Glomerular visceral epithelial cell (primary cell): ENCODE data around the gene FAM131A.
A peak's percentile ranks its signal among the peaks of the same experiment; 100 is the strongest.

Experiments
- DNase-seq: peaks from one replicate; pipeline ENCODE4 v3.0.0-alpha.2; 2016; ENCODE audit errors: extremely low spot score

The FAM131A gene

GRCh38 chr3:184316792-184317191 is 20.6 kb upstream of the FAM131A start:
- no peak for DNase-seq

- no peak for DNase-seq
These were observed 20.2 kb upstream of the FAM131A start for GRCh38 chr3:184317201-184317600.

GRCh38 chr3:184320104-184320445 is 17.3 kb upstream of the FAM131A start:
- DNase-seq = peak; percentile 92

GRCh38 chr3:184321666-184322065 is 15.7 kb upstream of the FAM131A start:
- DNase-seq = no peak

GRCh38 chr3:184322731-184323487 is 14.5 kb upstream of the FAM131A start:
- DNase-seq = no peak

- DNase-seq = no peak
These were observed 13.7 kb upstream of the FAM131A start for GRCh38 chr3:184323696-184324095.

- DNase-seq = no peak
These were observed 12.1 kb upstream of the FAM131A start for GRCh38 chr3:184325269-184325668.

GRCh38 chr3:184325715-184326369 is 11.6 kb upstream of the FAM131A start:
- no peak for DNase-seq

- DNase-seq = no peak
These were observed 10.2 kb upstream of the FAM131A start for GRCh38 chr3:184327171-184327570.

- DNase-seq = no peak
These were observed 8.9 kb upstream of the FAM131A start for GRCh38 chr3:184328516-184328915.

GRCh38 chr3:184332370-184333090 is 4.9 kb upstream of the FAM131A start:
- peak; percentile 88 for DNase-seq

- no peak for DNase-seq
These were observed 4.2 kb upstream of the FAM131A start for GRCh38 chr3:184333190-184333589.

- DNase-seq = no peak
These were observed 3.7 kb upstream of the FAM131A start for GRCh38 chr3:184333700-184334099.

- DNase-seq = peak; percentile 61
These were observed 2.8 kb upstream of the FAM131A start for GRCh38 chr3:184334470-184335158.

- DNase-seq = no peak
These were observed 2.1 kb upstream of the FAM131A start for GRCh38 chr3:184335291-184335660.

- peak; percentile 67 for DNase-seq
These were observed 1.5 kb upstream of the FAM131A start for GRCh38 chr3:184335661-184336546.

GRCh38 chr3:184336547-184337398 is 627 bp upstream of the FAM131A start:
- DNase-seq = peak; percentile 26

GRCh38 chr3:184337981-184338380 is 581 bp downstream of the FAM131A start:
- no peak for DNase-seq

GRCh38 chr3:184338511-184338945 is 1.1 kb downstream of the FAM131A start:
- DNase-seq = no peak

GRCh38 chr3:184339001-184339400 is 1.6 kb downstream of the FAM131A start:
- DNase-seq = no peak
